CD14-positive monocyte (primary cell): ENCODE measurements around the gene ELAC1. TPM values are rescaled to one million over a fixed set of nuclear protein-coding genes. Genes with fewer than 3 reads are reported as not detected.

Experiments used
- DNase-seq, 3 donors: peaks; one replicate each; pipeline ENCODE4 v3.0.0-alpha.2; 2011 to 2022
- H2AFZ ChIP-seq: 2 replicates; pipeline ENCODE4 v1.6.0; 2012; ENCODE audit warnings: mild to moderate bottlenecking, low read depth, low read length, inconsistent platforms; ENCODE audit not compliant: insufficient read depth, poor library complexity, severe bottlenecking
- H3K27ac ChIP-seq, 2 donors: 1 replicate in 1 of 2; 2 replicates in 1 of 2; pipeline ENCODE4 v1.5.1; 2012 to 2013; ENCODE audit warnings: low read length in 2 of 2, control low read depth in 1 of 2, inconsistent platforms in 1 of 2, low read depth in 1 of 2, mild to moderate bottlenecking in 1 of 2
- H3K27me3 ChIP-seq, 2 donors: one replicate each; pipeline versions ENCODE4 v1.6.0 to v1.6.1; 2011 to 2013; ENCODE audit warnings: low read length in 2 of 2; ENCODE audit not compliant: control insufficient read depth in 2 of 2, insufficient read depth in 2 of 2
- H3K36me3 ChIP-seq, 2 donors: replicated peaks in 1 of 2; 1 replicate in 1 of 2; 2 replicates in 1 of 2; pipeline versions ENCODE4 v1.5.1 to v1.6.1; 2012 to 2013; ENCODE audit warnings: low read length in 2 of 2, control low read depth in 1 of 2, inconsistent platforms in 1 of 2, mild to moderate bottlenecking in 1 of 2; ENCODE audit not compliant: insufficient read depth in 2 of 2, control insufficient read depth in 1 of 2
- H3K4me1 ChIP-seq, 2 donors: 1 replicate in 1 of 2; 2 replicates in 1 of 2; pipeline versions ENCODE4 v1.5.1 to v1.6.1; 2012 to 2013; ENCODE audit warnings: low read length in 2 of 2, control low read depth in 1 of 2, inconsistent platforms in 1 of 2, mild to moderate bottlenecking in 1 of 2, moderate library complexity in 1 of 2; ENCODE audit not compliant: insufficient read depth in 2 of 2, control insufficient read depth in 1 of 2
- H3K4me2 ChIP-seq: replicated peaks from 2 replicates; pipeline ENCODE3; 2012; ENCODE audit warnings: low read length, moderate library complexity, mild to moderate bottlenecking; ENCODE audit not compliant: poor library complexity, severe bottlenecking; ENCODE audit errors: extremely low read depth
- H3K4me3 ChIP-seq, 3 experiments: fragments of 200-600 bp in 1 of 3; sonication (generic) in 1 of 3; replicated peaks in 1 of 3; 1 replicate in 2 of 3; 2 replicates in 1 of 3; pipeline ENCODE4 v1.5.1; 2011 to 2013; ENCODE audit warnings: low read length in 3 of 3, mild to moderate bottlenecking in 3 of 3, control low read depth in 2 of 3, low read depth in 2 of 3, inconsistent platforms in 1 of 3, moderate library complexity in 1 of 3
- H3K79me2 ChIP-seq: 2 replicates; pipeline ENCODE4 v1.6.0; 2012; ENCODE audit warnings: mild to moderate bottlenecking, control low read depth, inconsistent platforms, low read length, moderate library complexity; ENCODE audit not compliant: insufficient read depth
- H3K9ac ChIP-seq: 2 replicates; pipeline ENCODE4 v1.6.0; 2017; ENCODE audit warnings: low read length, mild to moderate bottlenecking; ENCODE audit not compliant: insufficient read depth, poor library complexity, severe bottlenecking
- H3K9me3 ChIP-seq, 2 donors: replicated peaks in 1 of 2; 1 replicate in 1 of 2; 2 replicates in 1 of 2; pipeline versions ENCODE4 v1.5.1 to v1.6.1; 2012 to 2013; ENCODE audit warnings: low read length in 2 of 2, control low read depth in 1 of 2; ENCODE audit not compliant: control insufficient read depth in 1 of 2, insufficient read depth in 1 of 2
- H4K20me1 ChIP-seq: 2 replicates; pipeline ENCODE4 v1.6.0; 2012; ENCODE audit warnings: mild to moderate bottlenecking, low read length, control low read depth, moderate library complexity; ENCODE audit not compliant: insufficient read depth
- H3K27ac Mint-ChIP-seq, 7 donors: one replicate each; pipeline ENCODE4 v1.8.0; 2020; ENCODE audit warnings: mild to moderate bottlenecking in 7 of 7, mixed read lengths in 7 of 7, moderate library complexity in 6 of 7, inconsistent platforms in 2 of 7
- H3K27me3 Mint-ChIP-seq, 3 donors: one replicate each; pipeline ENCODE4 v1.8.0; 2021 to 2022; ENCODE audit warnings: low read depth in 3 of 3, mild to moderate bottlenecking in 3 of 3, mixed read lengths in 3 of 3, moderate library complexity in 3 of 3, inconsistent platforms in 1 of 3
- H3K36me3 Mint-ChIP-seq, 2 donors: one replicate each; pipeline ENCODE4 v1.8.0; 2020; ENCODE audit warnings: mixed read lengths in 2 of 2, inconsistent platforms in 1 of 2, mild to moderate bottlenecking in 1 of 2
- H3K4me1 Mint-ChIP-seq: one replicate; pipeline ENCODE4 v1.8.0; 2020; ENCODE audit warnings: mild to moderate bottlenecking, mixed read lengths
- H3K4me3 Mint-ChIP-seq, 2 donors: one replicate each; pipeline ENCODE4 v1.8.0; 2020; ENCODE audit warnings: mild to moderate bottlenecking in 2 of 2, mixed read lengths in 2 of 2, moderate library complexity in 1 of 2
- H3K9me3 Mint-ChIP-seq, 7 donors: one replicate each; pipeline ENCODE4 v1.8.0; 2020 to 2022; ENCODE audit warnings: mixed read lengths in 7 of 7, mild to moderate bottlenecking in 6 of 7, moderate library complexity in 6 of 7, inconsistent platforms in 2 of 7
- WGBS: methylation state at CpG from one replicate; pipeline ENCODE4 v1.1.5; 2013; ENCODE audit warnings: missing lambda C conversion rate; ENCODE audit not compliant: insufficient coverage; 5-methylcytosine and 5-hydroxymethylcytosine counted together
- intact Hi-C, 2 donors: fragments of 100-400 bp; cut with micrococcal nuclease; formaldehyde crosslinking; loops; one replicate each; pipeline versions ENCODE4 v1.15.0 to v1.15.1; 2023
- polyA minus RNA-seq: library from RNA; depleted of rRNA, polyadenylated mRNA; stranded (reverse); fragments of >200 nt; gene quantifications from 2 replicates; pipeline ENCODE4 v1.2.3, GENCODE V29; 2012
- polyA plus RNA-seq, 3 donors: library from polyadenylated mRNA; depleted of rRNA in 1 of 3; unstranded in 2 of 3; stranded (reverse) in 1 of 3; fragments of 300-500 nt in 2 of 3; fragments of >200 nt in 1 of 3; fragmentation: Illumina TruSeq in 2 of 3; gene quantifications; 1 replicate in 2 of 3; 2 replicates in 1 of 3; pipeline ENCODE4 v1.2.3, GENCODE V29; 2012 to 2021
- total RNA-seq, 12 experiments: library from RNA in 1 of 12; stranded (reverse) in 1 of 12; fragments of 120-200 nt in 1 of 12; gene quantifications; one replicate each; pipeline ENCODE4 v1.2.4 and lab custom pipeline; 2013 to 2026; ENCODE audit warnings: mixed read lengths in 6 of 12, inconsistent platforms in 1 of 12
- TF ChIP-seq, protein P1 (sequence below): fragments of 200-600 bp; IDR thresholded peaks from one replicate; pipeline ENCODE4 v1.8.0; 2022; ENCODE audit warnings: antibody characterized with exemption, mild to moderate bottlenecking

The ELAC1 gene
- 5.7 TPM for total RNA-seq (2013)
- polyA plus RNA-seq (10 to 100 TPM in 1 of 3 donors, 1 to 10 TPM in 2; 2.6 to 11.5 (median 4.5) TPM), polyA minus RNA-seq (2.8 and 8.2 TPM in 2 replicates), total RNA-seq (lab: John Stamatoyannopoulos, UW) (0.91 to 7.5 (median 1.8) reads per million in 11 experiments)

DNA sequence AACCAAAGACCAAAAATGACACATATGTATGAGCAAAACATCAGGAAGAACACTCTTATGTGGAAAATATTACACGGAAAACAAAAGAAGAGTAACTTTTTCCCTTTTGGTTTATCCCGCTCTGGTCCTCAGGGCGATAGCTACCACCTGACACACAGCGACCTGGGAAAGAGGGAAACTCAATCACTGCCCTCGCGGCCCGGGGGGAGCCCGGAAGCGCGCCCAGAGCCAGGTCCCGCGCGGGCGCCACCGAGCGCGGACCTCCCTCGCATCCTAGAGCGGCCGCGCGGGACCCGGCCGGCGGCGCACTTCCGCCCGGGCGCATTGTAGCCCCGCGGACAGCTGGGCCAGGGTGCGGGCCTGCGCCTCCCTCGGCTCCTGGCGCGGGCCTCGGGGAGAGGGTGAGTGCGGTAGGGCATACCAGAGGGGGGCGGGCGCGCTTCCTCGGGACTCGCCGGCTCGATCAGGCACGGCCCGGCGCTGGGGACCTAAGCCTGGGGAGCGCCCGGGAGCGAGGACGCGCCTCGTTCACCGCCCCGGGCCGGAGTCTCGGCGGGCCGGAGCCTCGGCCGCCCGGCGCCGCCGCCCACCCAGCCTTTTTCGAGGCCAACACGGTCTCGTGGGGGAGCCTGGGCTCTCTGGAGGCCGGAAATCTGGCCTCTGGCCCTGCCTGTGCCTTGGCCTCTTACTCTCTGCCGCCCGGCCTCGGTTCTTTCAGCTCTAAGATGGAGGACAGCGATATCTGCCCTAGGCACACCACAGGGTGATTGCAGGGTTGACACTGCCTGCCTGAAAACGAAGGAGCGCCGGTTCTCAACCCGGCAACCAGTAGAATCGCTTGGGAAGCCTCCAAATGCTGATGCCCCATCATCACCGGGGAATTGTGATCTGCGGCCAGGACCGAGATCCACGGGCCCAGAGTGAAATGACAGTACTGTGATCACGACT lies at the start of gene ELAC1:
Gene ELAC1, plus strand, starts transcription at position 327 of the 948 bp plus-strand sequence. CDS start 6,365 bp downstream, outside the sequence.
- H2AFZ ChIP-seq, result peak within 1 kb of the TSS; percentile 93
- H3K4me2 ChIP-seq, result peak within 1 kb of the TSS; percentile 83
- H3K36me3 ChIP-seq, result no peaks in the 10 kb centered on the region
- TF ChIP-seq, protein P1, sequence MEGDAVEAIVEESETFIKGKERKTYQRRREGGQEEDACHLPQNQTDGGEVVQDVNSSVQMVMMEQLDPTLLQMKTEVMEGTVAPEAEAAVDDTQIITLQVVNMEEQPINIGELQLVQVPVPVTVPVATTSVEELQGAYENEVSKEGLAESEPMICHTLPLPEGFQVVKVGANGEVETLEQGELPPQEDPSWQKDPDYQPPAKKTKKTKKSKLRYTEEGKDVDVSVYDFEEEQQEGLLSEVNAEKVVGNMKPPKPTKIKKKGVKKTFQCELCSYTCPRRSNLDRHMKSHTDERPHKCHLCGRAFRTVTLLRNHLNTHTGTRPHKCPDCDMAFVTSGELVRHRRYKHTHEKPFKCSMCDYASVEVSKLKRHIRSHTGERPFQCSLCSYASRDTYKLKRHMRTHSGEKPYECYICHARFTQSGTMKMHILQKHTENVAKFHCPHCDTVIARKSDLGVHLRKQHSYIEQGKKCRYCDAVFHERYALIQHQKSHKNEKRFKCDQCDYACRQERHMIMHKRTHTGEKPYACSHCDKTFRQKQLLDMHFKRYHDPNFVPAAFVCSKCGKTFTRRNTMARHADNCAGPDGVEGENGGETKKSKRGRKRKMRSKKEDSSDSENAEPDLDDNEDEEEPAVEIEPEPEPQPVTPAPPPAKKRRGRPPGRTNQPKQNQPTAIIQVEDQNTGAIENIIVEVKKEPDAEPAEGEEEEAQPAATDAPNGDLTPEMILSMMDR, result no peak
- no peaks in the 10 kb centered on the region for H3K27me3 ChIP-seq
- under 1% methylated on average over 79 of the region's 84 CpGs for WGBS
- intact Hi-C loops, result loop anchor here in 1 of 2 donors (5.0 to 10.0 kb wide), 2 partner anchors 64 to 227 kb away; partner anchors contain the start of genes MEX3C and SMAD4
- Mint-ChIP-seq H3K27me3 (peaks cover 0 to 3% (median 0%) of the 10 kb centered on the region in 3 donors), H3K27ac (peak within 1 kb of the TSS; percentile 85 to 96 (median 93)), H3K36me3 (no peaks in the 10 kb centered on the region), H3K9me3 (peaks cover 3 to 15% (median 9%) of the 10 kb centered on the region in 7 donors), H3K4me3 (peak within 1 kb of the TSS; percentile 88 to 96), H3K4me1 (peaks cover 18% of the 10 kb centered on the region)
- H3K4me3 ChIP-seq, result peak within 1 kb of the TSS; percentile 80 to 91 (median 85)
- peaks cover 19% of the 10 kb centered on the region for H3K79me2 ChIP-seq
- DNase-seq, result peak; percentile 63 to 70 (median 67)
- peaks cover 5 to 6% of the 10 kb centered on the region in 2 donors for H3K9me3 ChIP-seq
- H3K27ac ChIP-seq, result peak within 1 kb of the TSS; percentile 85 to 90
- H3K9ac ChIP-seq, result peak within 1 kb of the TSS; percentile 99
- H4K20me1 ChIP-seq, result no peaks in the 10 kb centered on the region
- peaks cover 11 to 15% of the 10 kb centered on the region in 2 donors for H3K4me1 ChIP-seq

GRCh38 chr18:50918153-50918552 lies 49.7 kb upstream of the ELAC1 start:
- peaks cover 0 to 1% (median 0%) of the 10 kb centered on the region in 7 donors for H3K9me3 Mint-ChIP-seq
- intact Hi-C loops, result no loop called here
- 100% methylated on average over 4 of the region's 5 CpGs for WGBS

More at GRCh38 chr18:50918153-50918552, 49.7 kb upstream of the ELAC1 start:
- Histone ChIP-seq H3K9me3 (no peaks in the 10 kb centered on the region), H3K9ac (no peak overlapping the region), H3K4me2 (no peak overlapping the region), H3K79me2 (peaks cover 5% of the 10 kb centered on the region), H3K36me3 (peaks cover 87 to 95% of the 10 kb centered on the region in 2 donors), H4K20me1 (peaks cover 25% of the 10 kb centered on the region), H2AFZ (no peak overlapping the region), H3K27ac (no peak overlapping the region), H3K4me3 (no peak overlapping the region), H3K4me1 (no peaks in the 10 kb centered on the region), H3K27me3 (no peaks in the 10 kb centered on the region)
- H3K27ac Mint-ChIP-seq, result peak overlapping the region in 1 of 7 donors; percentile 5
- no peak for DNase-seq
- H3K4me3 Mint-ChIP-seq, result no peak overlapping the region
- H3K4me1 Mint-ChIP-seq, result no peaks in the 10 kb centered on the region
- TF ChIP-seq, protein P1, result no peak
- peaks cover 72 to 90% of the 10 kb centered on the region in 2 donors for H3K36me3 Mint-ChIP-seq
- H3K27me3 Mint-ChIP-seq, result no peaks in the 10 kb centered on the region
